ENCODE measurements around the gene MBOAT2.

The MBOAT2 gene

GRCh38 chr2:8851811-8852560 lies 151.5 kb downstream of the MBOAT2 start:
- DNase-seq, result no peak

- DNase-seq, result no peak
Observed at GRCh38 chr2:8850845-8851487, 152.5 kb downstream of the MBOAT2 start.

- DNase-seq, result no peak
Observed at GRCh38 chr2:8849327-8849726, 154.2 kb downstream of the MBOAT2 start.

- DNase-seq, result no peak
Observed at GRCh38 chr2:8848328-8849100, 155.0 kb downstream of the MBOAT2 start.

GRCh38 chr2:8847400-8847799 lies 156.1 kb downstream of the MBOAT2 start:
- DNase-seq, result no peak

GRCh38 chr2:8841932-8842331 lies 161.6 kb downstream of the MBOAT2 start:
- DNase-seq, result no peak

GRCh38 chr2:8840475-8841091 lies 162.9 kb downstream of the MBOAT2 start:
- DNase-seq, result no peak

GRCh38 chr2:8839189-8839965 lies 164.1 kb downstream of the MBOAT2 start:
- DNase-seq, result no peak

- DNase-seq, result no peak
Observed at GRCh38 chr2:8837795-8838140, 165.7 kb downstream of the MBOAT2 start.

GRCh38 chr2:8836971-8837794 lies 166.3 kb downstream of the MBOAT2 start, which contains the start of gene KIDINS220:
Gene KIDINS220 (minus strand): TSS chr2:8837613. CDS start chr2:8827093, 10,520 bp downstream.
- peak; percentile 82 for DNase-seq

- no peak for DNase-seq
Observed at GRCh38 chr2:8835279-8835678, 168.2 kb downstream of the MBOAT2 start.

- DNase-seq, result no peak
Observed at GRCh38 chr2:8833853-8834252, 169.6 kb downstream of the MBOAT2 start.

- DNase-seq, result no peak
Observed at GRCh38 chr2:8831516-8831915, 172.0 kb downstream of the MBOAT2 start.

GRCh38 chr2:8827729-8828128 lies 175.8 kb downstream of the MBOAT2 start:
- DNase-seq, result no peak

- DNase-seq, result no peak
Observed at GRCh38 chr2:8822218-8822617, 181.3 kb downstream of the MBOAT2 start.

GRCh38 chr2:8821276-8822217 lies 181.9 kb downstream of the MBOAT2 start:
- no peak for DNase-seq

GRCh38 chr2:8819948-8820347 lies 183.5 kb downstream of the MBOAT2 start:
- DNase-seq, result no peak

GRCh38 chr2:8819194-8819593 lies 184.3 kb downstream of the MBOAT2 start:
- DNase-seq, result no peak

GRCh38 chr2:8817221-8817620 lies 186.3 kb downstream of the MBOAT2 start:
- DNase-seq, result no peak

All from NCI-H1436 (cell line).